BE2C (cell line): ENCODE measurements around the gene MAP4K5.

Experiments
- DNase-seq: peaks from one replicate; pipeline ENCODE4 v3.0.0-alpha.2; 2020
- H3K27me3 ChIP-seq: fragments of 250-450 bp; sonication (Bioruptor Pico); 2 replicates; pipeline ENCODE4 v1.5.1; 2020; ENCODE audit warnings: mild to moderate bottlenecking
- H3K36me3 ChIP-seq: fragments of 250-450 bp; sonication (Bioruptor Pico); 2 replicates; pipeline ENCODE4 v1.5.1; 2020; ENCODE audit warnings: mild to moderate bottlenecking
- H3K4me1 ChIP-seq: fragments of 250-450 bp; sonication (Bioruptor Pico); 2 replicates; pipeline ENCODE4 v1.5.1; 2020
- H3K4me3 ChIP-seq: 2 replicates; pipeline ENCODE4 v1.5.1; 2011; ENCODE audit warnings: low read depth, low read length
- H3K9me3 ChIP-seq: fragments of 250-450 bp; sonication (Bioruptor Pico); 2 replicates; pipeline ENCODE4 v1.5.1; 2020
- TF ChIP-seq, protein P1 (sequence below): IDR thresholded peaks from 2 replicates; pipeline ENCODE4 v1.5.1; 2012; ENCODE audit warnings: mild to moderate bottlenecking, low read depth, low read length

The MAP4K5 gene

DNA sequence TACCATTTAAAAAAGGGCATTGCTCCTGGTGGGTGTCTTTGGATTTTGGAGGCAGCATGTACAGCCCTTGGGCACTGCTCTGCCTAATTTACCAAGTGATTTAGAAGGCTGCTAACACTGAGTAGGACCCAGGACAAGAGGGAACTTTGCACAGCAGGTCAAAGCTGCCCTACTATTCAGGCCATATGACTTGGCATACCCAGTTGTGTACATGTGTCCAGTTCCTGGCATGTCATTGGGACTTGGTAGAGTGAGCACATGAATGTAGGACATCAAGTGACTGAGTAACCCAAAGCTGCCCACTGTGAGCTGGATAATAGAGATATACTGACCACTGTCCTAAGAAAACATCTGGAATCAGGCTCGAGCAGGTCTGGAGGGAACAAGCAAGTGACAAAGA, 151.4 kb downstream of the MAP4K5 start:
- Histone ChIP-seq H3K9me3 (no peaks in the 10 kb centered on the region), H3K27me3 (no peaks in the 10 kb centered on the region), H3K4me1 (no peaks in the 10 kb centered on the region), H3K4me3 (no peak overlapping the region), H3K36me3 (no peaks in the 10 kb centered on the region)
- DNase-seq = no peak
- TF ChIP-seq, protein P1, sequence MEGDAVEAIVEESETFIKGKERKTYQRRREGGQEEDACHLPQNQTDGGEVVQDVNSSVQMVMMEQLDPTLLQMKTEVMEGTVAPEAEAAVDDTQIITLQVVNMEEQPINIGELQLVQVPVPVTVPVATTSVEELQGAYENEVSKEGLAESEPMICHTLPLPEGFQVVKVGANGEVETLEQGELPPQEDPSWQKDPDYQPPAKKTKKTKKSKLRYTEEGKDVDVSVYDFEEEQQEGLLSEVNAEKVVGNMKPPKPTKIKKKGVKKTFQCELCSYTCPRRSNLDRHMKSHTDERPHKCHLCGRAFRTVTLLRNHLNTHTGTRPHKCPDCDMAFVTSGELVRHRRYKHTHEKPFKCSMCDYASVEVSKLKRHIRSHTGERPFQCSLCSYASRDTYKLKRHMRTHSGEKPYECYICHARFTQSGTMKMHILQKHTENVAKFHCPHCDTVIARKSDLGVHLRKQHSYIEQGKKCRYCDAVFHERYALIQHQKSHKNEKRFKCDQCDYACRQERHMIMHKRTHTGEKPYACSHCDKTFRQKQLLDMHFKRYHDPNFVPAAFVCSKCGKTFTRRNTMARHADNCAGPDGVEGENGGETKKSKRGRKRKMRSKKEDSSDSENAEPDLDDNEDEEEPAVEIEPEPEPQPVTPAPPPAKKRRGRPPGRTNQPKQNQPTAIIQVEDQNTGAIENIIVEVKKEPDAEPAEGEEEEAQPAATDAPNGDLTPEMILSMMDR = no peak

DNA sequence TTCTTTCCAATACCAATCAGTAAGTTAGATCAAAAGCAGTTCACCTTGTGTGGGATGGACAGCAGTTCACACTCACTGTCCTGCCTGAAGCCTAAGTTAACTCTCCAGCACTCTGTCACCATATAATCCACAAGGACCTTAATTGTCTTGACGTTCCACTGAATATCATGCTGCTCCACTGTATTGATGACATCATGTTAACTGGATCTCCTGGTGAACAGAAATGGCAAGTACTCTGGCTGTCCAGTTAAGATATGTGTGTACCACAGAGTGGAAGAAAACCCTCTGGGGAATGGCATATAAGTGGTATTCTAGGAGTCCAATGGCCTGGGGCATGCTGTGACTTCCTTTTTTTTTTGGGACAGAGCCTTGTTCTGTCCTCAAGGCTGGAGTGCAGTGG, 151.9 kb downstream of the MAP4K5 start:
- no peaks in the 10 kb centered on the region for H3K4me1 ChIP-seq
- no peaks in the 10 kb centered on the region for H3K9me3 ChIP-seq
- H3K4me3 ChIP-seq = no peak overlapping the region
- no peaks in the 10 kb centered on the region for H3K27me3 ChIP-seq
- no peaks in the 10 kb centered on the region for H3K36me3 ChIP-seq
- no peak for DNase-seq
- TF ChIP-seq, protein P1 = no peak

DNA sequence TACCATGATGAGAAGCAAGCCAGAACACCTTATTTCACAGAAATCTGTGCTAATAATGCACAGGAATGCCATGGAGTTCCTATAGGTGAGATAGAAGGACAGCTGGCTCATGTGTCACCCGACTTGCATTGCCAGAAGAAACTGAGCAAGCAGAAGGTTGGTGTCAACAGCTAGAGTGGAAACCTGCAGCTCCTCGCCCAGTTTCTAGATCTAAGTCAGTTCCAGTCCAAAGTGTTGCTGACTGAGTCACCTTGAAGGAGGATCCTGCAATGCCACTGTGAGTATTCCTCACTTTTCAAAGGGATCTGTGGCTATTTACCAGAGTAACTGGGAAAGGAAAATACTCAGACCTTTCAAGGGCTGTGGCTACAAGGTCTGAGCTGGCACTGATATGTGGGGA, 152.8 kb downstream of the MAP4K5 start:
- no peaks in the 10 kb centered on the region for H3K27me3 ChIP-seq
- no peak overlapping the region for H3K4me3 ChIP-seq
- H3K9me3 ChIP-seq = no peaks in the 10 kb centered on the region
- no peaks in the 10 kb centered on the region for H3K36me3 ChIP-seq
- H3K4me1 ChIP-seq = no peaks in the 10 kb centered on the region
- TF ChIP-seq, protein P1 = no peak
- no peak for DNase-seq

DNA sequence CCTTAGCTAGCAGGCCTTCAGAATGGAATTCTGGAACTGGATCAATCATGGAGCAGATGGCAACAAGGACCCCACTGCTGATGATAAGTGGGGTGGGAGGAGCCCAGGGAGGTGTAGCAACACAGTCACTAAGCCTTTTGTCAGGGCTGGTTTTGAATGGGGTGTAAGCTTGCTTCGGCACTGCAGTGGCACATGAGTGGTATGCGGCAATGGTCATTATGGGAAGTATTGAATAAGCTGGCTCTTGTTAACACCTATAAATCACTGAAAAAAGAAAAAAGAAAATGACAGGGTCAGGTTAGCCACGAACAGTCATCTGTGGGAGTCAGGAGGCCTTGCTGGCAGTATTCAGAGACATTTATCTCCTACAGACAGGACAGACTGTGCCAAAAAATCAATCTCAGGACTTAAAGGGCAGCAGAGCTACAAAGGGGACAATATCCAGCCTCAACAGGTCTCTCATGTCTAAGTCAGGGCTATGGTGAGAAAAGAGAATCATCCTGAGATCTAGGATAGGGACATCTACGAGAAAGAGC, 154.8 kb downstream of the MAP4K5 start:
- TF ChIP-seq, protein P1 = no peak
- Histone ChIP-seq H3K27me3 (no peaks in the 10 kb centered on the region), H3K9me3 (no peaks in the 10 kb centered on the region)

GRCh38 chr14:50375760-50376159, 156.6 kb downstream of the MAP4K5 start:
- Histone ChIP-seq H3K27me3 (no peaks in the 10 kb centered on the region), H3K9me3 (no peaks in the 10 kb centered on the region)
- TF ChIP-seq, protein P1 = no peak

More for the DNA sequence above, 154.8 kb downstream of the MAP4K5 start:
- Histone ChIP-seq H3K4me1 (no peaks in the 10 kb centered on the region), H3K36me3 (no peaks in the 10 kb centered on the region), H3K4me3 (no peak overlapping the region)
- DNase-seq = no peak

GRCh38 chr14:50373959-50374358, 158.4 kb downstream of the MAP4K5 start:
- Histone ChIP-seq H3K36me3 (no peaks in the 10 kb centered on the region), H3K4me3 (no peak overlapping the region), H3K9me3 (no peaks in the 10 kb centered on the region), H3K27me3 (no peaks in the 10 kb centered on the region), H3K4me1 (no peaks in the 10 kb centered on the region)
- DNase-seq = no peak
- TF ChIP-seq, protein P1 = no peak

More at GRCh38 chr14:50375760-50376159, 156.6 kb downstream of the MAP4K5 start:
- no peak for DNase-seq
- no peak overlapping the region for H3K4me3 ChIP-seq
- no peaks in the 10 kb centered on the region for H3K36me3 ChIP-seq
- no peaks in the 10 kb centered on the region for H3K4me1 ChIP-seq
